ENCODE measurements around the gene DCBLD1. TPM values are rescaled to one million over a fixed set of nuclear protein-coding genes. Genes with fewer than 3 reads are reported as not detected.

The DCBLD1 gene
- total and polyA plus RNA-seq, 2 of the 13 experiments (the other 11 are each of a cell fraction or from before 2014, with no cell fraction given): 23.2 to 41.5 TPM

DNA sequence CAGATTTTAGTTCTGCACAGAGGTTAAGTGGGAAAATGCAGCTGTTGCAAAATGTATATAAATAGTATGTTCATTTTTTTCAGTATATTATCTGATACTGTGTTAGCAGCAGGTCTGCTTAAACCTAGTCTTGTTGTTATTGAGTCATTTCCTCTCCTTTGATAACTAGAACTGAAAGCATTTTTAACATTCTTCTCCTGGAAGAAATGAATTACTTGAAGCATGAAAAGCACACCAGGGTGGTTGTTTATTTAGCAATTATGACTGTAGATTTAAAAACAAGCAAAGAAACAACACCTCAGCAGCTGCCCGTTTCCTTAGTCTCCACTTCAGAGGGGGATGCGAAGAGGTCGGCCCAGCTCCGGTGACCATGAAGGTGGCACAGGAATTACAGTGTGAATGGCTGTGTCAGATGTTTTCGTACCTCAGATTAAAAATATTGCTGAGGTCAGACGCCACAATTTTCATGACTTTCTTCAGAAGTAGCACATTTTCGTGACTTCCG lies 66.4 kb downstream of the DCBLD1 start (continued):
- TF ChIP-seq NR2C2 (CRISPR knock-in tag; IDR thresholded peaks at IDR 0.05; ENCODE audit: borderline replicate concordance) (no peak), ZNF431 (CRISPR knock-in tag; IDR thresholded peaks at IDR 0.05; ENCODE audit: borderline replicate concordance, low read depth) (no peak), ZNF441 (CRISPR knock-in tag; IDR thresholded peaks at IDR 0.05; ENCODE audit: borderline replicate concordance) (no peak), ZNF496 (CRISPR knock-in tag; IDR thresholded peaks at IDR 0.05; ENCODE audit: insufficient replicate concordance) (no peak), BORCS8-MEF2B (CRISPR knock-in tag; IDR thresholded peaks at IDR 0.05) (no peak), MED1 (CRISPR knock-in tag; IDR thresholded peaks at IDR 0.05) (peak; percentile 40), FOXA3 (CRISPR knock-in tag; IDR thresholded peaks at IDR 0.05) (peak; percentile 44; the same call in 1 of the 2 replicates), HNRNPH1 (optimal IDR thresholded peaks at IDR 0.05; ENCODE audit: low read depth, low read length) (no peak), EP300 (IDR thresholded peaks at IDR 0.05; ENCODE audit: low read depth in 2 of 2, low read length in 2 of 2) (peak in 1 of 2 experiments; percentile 67; a peak in 2 of 4 replicates), EP300 (CRISPR knock-in tag; IDR thresholded peaks at IDR 0.05; ENCODE audit: borderline replicate concordance) (peak; percentile 47; the same call in 1 of the 2 replicates), ZNF274 (CRISPR knock-in tag; IDR thresholded peaks at IDR 0.05) (no peak), ZNF570 (CRISPR knock-in tag; IDR thresholded peaks at IDR 0.05; ENCODE audit: borderline replicate concordance) (no peak), YY1 (IDR thresholded peaks at IDR 0.05; ENCODE audit: insufficient read depth, insufficient replicate concordance, low read depth, low read length) (no peak), ZNF792 (CRISPR knock-in tag; IDR thresholded peaks at IDR 0.05) (no peak), ZNF317 (CRISPR knock-in tag; IDR thresholded peaks at IDR 0.05) (no peak), ZNF24 (IDR thresholded peaks at IDR 0.05) (peak; percentile 95)
- TF ChIP-seq, protein P1, sequence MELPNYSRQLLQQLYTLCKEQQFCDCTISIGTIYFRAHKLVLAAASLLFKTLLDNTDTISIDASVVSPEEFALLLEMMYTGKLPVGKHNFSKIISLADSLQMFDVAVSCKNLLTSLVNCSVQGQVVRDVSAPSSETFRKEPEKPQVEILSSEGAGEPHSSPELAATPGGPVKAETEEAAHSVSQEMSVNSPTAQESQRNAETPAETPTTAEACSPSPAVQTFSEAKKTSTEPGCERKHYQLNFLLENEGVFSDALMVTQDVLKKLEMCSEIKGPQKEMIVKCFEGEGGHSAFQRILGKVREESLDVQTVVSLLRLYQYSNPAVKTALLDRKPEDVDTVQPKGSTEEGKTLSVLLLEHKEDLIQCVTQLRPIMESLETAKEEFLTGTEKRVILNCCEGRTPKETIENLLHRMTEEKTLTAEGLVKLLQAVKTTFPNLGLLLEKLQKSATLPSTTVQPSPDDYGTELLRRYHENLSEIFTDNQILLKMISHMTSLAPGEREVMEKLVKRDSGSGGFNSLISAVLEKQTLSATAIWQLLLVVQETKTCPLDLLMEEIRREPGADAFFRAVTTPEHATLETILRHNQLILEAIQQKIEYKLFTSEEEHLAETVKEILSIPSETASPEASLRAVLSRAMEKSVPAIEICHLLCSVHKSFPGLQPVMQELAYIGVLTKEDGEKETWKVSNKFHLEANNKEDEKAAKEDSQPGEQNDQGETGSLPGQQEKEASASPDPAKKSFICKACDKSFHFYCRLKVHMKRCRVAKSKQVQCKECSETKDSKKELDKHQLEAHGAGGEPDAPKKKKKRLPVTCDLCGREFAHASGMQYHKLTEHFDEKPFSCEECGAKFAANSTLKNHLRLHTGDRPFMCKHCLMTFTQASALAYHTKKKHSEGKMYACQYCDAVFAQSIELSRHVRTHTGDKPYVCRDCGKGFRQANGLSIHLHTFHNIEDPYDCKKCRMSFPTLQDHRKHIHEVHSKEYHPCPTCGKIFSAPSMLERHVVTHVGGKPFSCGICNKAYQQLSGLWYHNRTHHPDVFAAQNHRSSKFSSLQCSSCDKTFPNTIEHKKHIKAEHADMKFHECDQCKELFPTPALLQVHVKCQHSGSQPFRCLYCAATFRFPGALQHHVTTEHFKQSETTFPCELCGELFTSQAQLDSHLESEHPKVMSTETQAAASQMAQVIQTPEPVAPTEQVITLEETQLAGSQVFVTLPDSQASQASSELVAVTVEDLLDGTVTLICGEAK (IDR thresholded peaks at IDR 0.05): no peak
- TF ChIP-seq, protein P1 (CRISPR knock-in tag; IDR thresholded peaks at IDR 0.05): no peak
